HEK293 (cell line): Measurements from ENCODE around the gene TGFB2.

Source experiments
- CTCF ChIA-PET: fragments of 350-600 bp; formaldehyde crosslinking; extraction: SDS; loops from one replicate; lab custom pipeline; 2021; ENCODE audit warnings: antibody characterized with exemption; lab: Yijun Ruan, JAX
- POLR2A ChIA-PET: fragments of 300-600 bp; formaldehyde crosslinking; extraction: SDS; loops from one replicate; lab custom pipeline; 2020; ENCODE audit warnings: antibody characterized with exemption, inconsistent platforms; lab: Yijun Ruan, JAX
- H3K27ac ChIP-seq: fragments of 200-500 bp; sonication (Bioruptor generic); 2 replicates; pipeline ENCODE4 v1.5.1; 2014; ENCODE audit warnings: low read depth, low read length, control low read depth, inconsistent platforms; ENCODE audit errors: extremely low read depth
- H3K36me3 ChIP-seq, 2 experiments: fragments of 200-500 bp in 1 of 2; sonication (Bioruptor generic) in 1 of 2; 1 replicate in 1 of 2; 2 replicates in 1 of 2; pipeline ENCODE4 v1.5.1; 2014 to 2017; ENCODE audit warnings: inconsistent platforms in 2 of 2, low read length in 2 of 2; ENCODE audit not compliant: control insufficient read depth in 2 of 2, insufficient read depth in 1 of 2
- H3K4me1 ChIP-seq: fragments of 200-500 bp; sonication (Bioruptor generic); 2 replicates; pipeline ENCODE4 v1.5.1; 2014; ENCODE audit warnings: mild to moderate bottlenecking, low read length, inconsistent platforms; ENCODE audit not compliant: control insufficient read depth, insufficient read depth
- H3K4me3 ChIP-seq: 2 replicates; pipeline ENCODE4 v1.5.1; 2011; ENCODE audit warnings: low read depth, mild to moderate bottlenecking, control low read depth, low read length, moderate library complexity
- H3K9me3 ChIP-seq: fragments of 200-500 bp; sonication (Bioruptor generic); 2 replicates; pipeline ENCODE4 v1.5.1; 2014; ENCODE audit warnings: low read depth, low read length, inconsistent platforms; ENCODE audit not compliant: control insufficient read depth, insufficient read depth
- GFI1B ChIP-seq: fragments of 450-650 bp; formaldehyde crosslinking; IDR thresholded peaks from 2 replicates; pipeline ENCODE4 v1.5.1; 2016; ENCODE audit warnings: missing biosample characterization, missing genetic modification characterization
- GLI2 ChIP-seq: fragments of 450-650 bp; formaldehyde crosslinking; IDR thresholded peaks from 2 replicates; pipeline ENCODE4; 2017; ENCODE audit warnings: missing biosample characterization, missing genetic modification characterization, low read depth, borderline replicate concordance
- ZNF341 ChIP-seq: fragments of 450-650 bp; formaldehyde crosslinking; IDR thresholded peaks from 2 replicates; pipeline ENCODE4; 2016; ENCODE audit warnings: low read depth, missing biosample characterization, missing genetic modification characterization
- ZNF426 ChIP-seq: fragments of 450-650 bp; formaldehyde crosslinking; IDR thresholded peaks from 2 replicates; pipeline ENCODE4 v1.5.1; 2017; ENCODE audit warnings: missing biosample characterization, missing genetic modification characterization, mild to moderate bottlenecking, inconsistent platforms, moderate library complexity
- ZNF521 ChIP-seq: fragments of 450-650 bp; formaldehyde crosslinking; IDR thresholded peaks from 2 replicates; pipeline ENCODE4 v1.5.1; 2017; ENCODE audit warnings: missing biosample characterization, mild to moderate bottlenecking, missing genetic modification characterization
- ZNF585B ChIP-seq: fragments of 450-650 bp; formaldehyde crosslinking; IDR thresholded peaks from 2 replicates; pipeline ENCODE4 v1.5.1; 2016; ENCODE audit warnings: missing biosample characterization, missing genetic modification characterization
- ZNF596 ChIP-seq: fragments of 450-650 bp; IDR thresholded peaks from 2 replicates; pipeline ENCODE4 v1.5.0; 2018; ENCODE audit warnings: missing biosample characterization, mild to moderate bottlenecking, missing genetic modification characterization, moderate library complexity
- ZNF623 ChIP-seq: fragments of 450-650 bp; formaldehyde crosslinking; IDR thresholded peaks from 2 replicates; pipeline ENCODE4 v1.5.1; 2016; ENCODE audit warnings: missing biosample characterization, missing genetic modification characterization
- TF ChIP-seq, protein P1 (sequence below): fragments of 450-650 bp; formaldehyde crosslinking; IDR thresholded peaks from 2 replicates; pipeline ENCODE4 v1.5.1; 2016; ENCODE audit warnings: missing biosample characterization, missing genetic modification characterization
- TF ChIP-seq, protein P2 (sequence below): sonication (generic); formaldehyde crosslinking; IDR thresholded peaks from 2 replicates; pipeline ENCODE4 v1.8.1; 2022; ENCODE audit warnings: mild to moderate bottlenecking, moderate library complexity, missing genetic modification reagents
- TF ChIP-seq, protein P3 (sequence below): fragments of 450-650 bp; formaldehyde crosslinking; IDR thresholded peaks from 2 replicates; pipeline ENCODE4 v1.5.1; 2016; ENCODE audit warnings: missing biosample characterization, missing genetic modification characterization
- TF ChIP-seq, protein P4 (sequence below): fragments of 450-650 bp; formaldehyde crosslinking; IDR thresholded peaks from 2 replicates; pipeline ENCODE4 v1.5.1; 2016; ENCODE audit warnings: missing biosample characterization, missing genetic modification characterization
- TF ChIP-seq, protein P5 (sequence below): fragments of 450-650 bp; formaldehyde crosslinking; IDR thresholded peaks from 2 replicates; pipeline ENCODE4 v1.5.1; 2016; ENCODE audit warnings: missing biosample characterization, missing genetic modification characterization

The TGFB2 gene

DNA sequence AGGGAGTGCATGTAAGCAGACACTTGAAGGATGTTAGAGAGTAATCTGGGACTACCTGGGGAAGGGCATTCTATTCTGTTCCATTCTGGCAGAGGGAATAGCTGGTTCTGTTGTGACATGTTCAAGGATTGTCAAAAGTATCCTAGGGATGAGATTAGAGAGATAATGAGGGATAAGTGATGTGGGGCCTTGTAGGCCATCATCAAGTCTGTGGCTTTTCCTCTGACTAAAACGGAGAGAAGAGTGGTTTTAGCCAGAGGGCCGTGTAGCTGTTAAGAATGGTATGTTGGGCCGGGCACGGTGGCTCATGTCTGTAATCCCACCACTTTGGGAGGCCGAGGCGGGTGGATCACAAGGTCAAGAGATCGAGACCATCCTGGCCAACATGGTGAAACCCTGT is 23.6 kb downstream of the TGFB2 start (continued):
- TF ChIP-seq ZNF623 (no peak), GFI1B (tag by site-specific recombination) (no peak)

DNA sequence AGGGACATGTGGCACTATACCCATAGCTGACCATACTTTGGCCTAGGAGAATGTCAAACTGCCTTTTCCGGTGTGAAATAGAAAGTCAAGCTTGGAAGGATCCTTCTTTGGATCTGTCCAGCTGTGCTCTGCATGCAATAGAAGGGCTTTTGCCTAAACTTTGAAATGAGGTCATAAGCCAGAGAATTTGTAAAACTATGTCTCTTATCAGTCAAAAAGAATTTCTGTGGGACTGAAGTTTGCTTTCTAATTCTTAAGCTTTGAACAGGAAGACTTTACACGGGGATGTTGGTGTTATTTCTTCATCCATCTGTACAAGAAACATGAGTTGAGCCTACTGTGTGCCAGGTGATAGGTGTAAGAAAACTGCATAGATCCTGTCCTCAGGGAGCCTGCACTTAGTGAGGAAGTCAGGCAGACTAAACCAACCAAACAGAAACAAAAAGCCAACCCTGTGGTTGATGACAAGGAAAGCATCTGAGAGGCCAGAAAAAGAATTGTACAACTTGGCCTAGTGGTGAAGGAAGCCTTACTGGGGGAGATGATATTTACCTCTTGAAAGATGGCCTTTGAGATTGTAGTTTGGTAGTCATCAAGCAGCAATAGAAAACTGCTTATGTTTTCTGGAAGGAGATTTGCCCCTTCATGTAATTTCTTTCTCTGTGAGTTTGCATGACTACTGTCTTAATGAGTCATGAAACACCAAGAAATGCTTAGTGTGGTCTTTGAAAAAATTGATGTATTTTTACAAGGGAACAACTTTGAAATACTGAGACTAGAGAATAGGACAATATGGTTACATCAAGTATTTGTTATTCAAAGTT is 24.8 kb downstream of the TGFB2 start:
- Histone ChIP-seq H3K36me3 (no peaks in the 10 kb centered on the region), H3K9me3 (no peaks in the 10 kb centered on the region), H3K4me1 (peaks cover 10% of the 10 kb centered on the region), H3K4me3 (no peak overlapping the region), H3K27ac (no peak overlapping the region)
- TF ChIP-seq, protein P1, sequence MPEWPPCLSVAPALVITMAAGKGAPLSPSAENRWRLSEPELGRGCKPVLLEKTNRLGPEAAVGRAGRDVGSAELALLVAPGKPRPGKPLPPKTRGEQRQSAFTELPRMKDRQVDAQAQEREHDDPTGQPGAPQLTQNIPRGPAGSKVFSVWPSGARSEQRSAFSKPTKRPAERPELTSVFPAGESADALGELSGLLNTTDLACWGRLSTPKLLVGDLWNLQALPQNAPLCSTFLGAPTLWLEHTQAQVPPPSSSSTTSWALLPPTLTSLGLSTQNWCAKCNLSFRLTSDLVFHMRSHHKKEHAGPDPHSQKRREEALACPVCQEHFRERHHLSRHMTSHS (tag by site-specific recombination), result no peak
- TF ChIP-seq ZNF341 (tag by site-specific recombination), result no peak
- no peak for TF ChIP-seq ZNF596 (tag by site-specific recombination)
- no peak for TF ChIP-seq ZNF521 (tag by site-specific recombination)
- TF ChIP-seq ZNF426 (tag by site-specific recombination), result no peak
- no peak for TF ChIP-seq GLI2 (tag by site-specific recombination)
- TF ChIP-seq, protein P2, sequence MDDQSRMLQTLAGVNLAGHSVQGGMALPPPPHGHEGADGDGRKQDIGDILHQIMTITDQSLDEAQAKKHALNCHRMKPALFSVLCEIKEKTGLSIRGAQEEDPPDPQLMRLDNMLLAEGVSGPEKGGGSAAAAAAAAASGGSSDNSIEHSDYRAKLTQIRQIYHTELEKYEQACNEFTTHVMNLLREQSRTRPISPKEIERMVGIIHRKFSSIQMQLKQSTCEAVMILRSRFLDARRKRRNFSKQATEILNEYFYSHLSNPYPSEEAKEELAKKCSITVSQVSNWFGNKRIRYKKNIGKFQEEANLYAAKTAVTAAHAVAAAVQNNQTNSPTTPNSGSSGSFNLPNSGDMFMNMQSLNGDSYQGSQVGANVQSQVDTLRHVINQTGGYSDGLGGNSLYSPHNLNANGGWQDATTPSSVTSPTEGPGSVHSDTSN (CRISPR knock-in tag), result no peak
- no peak for TF ChIP-seq ZNF585B (tag by site-specific recombination)
- TF ChIP-seq, protein P3, sequence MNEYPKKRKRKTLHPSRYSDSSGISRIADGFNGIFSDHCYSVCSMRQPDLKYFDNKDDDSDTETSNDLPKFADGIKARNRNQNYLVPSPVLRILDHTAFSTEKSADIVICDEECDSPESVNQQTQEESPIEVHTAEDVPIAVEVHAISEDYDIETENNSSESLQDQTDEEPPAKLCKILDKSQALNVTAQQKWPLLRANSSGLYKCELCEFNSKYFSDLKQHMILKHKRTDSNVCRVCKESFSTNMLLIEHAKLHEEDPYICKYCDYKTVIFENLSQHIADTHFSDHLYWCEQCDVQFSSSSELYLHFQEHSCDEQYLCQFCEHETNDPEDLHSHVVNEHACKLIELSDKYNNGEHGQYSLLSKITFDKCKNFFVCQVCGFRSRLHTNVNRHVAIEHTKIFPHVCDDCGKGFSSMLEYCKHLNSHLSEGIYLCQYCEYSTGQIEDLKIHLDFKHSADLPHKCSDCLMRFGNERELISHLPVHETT (tag by site-specific recombination), result no peak
- TF ChIP-seq, protein P4, sequence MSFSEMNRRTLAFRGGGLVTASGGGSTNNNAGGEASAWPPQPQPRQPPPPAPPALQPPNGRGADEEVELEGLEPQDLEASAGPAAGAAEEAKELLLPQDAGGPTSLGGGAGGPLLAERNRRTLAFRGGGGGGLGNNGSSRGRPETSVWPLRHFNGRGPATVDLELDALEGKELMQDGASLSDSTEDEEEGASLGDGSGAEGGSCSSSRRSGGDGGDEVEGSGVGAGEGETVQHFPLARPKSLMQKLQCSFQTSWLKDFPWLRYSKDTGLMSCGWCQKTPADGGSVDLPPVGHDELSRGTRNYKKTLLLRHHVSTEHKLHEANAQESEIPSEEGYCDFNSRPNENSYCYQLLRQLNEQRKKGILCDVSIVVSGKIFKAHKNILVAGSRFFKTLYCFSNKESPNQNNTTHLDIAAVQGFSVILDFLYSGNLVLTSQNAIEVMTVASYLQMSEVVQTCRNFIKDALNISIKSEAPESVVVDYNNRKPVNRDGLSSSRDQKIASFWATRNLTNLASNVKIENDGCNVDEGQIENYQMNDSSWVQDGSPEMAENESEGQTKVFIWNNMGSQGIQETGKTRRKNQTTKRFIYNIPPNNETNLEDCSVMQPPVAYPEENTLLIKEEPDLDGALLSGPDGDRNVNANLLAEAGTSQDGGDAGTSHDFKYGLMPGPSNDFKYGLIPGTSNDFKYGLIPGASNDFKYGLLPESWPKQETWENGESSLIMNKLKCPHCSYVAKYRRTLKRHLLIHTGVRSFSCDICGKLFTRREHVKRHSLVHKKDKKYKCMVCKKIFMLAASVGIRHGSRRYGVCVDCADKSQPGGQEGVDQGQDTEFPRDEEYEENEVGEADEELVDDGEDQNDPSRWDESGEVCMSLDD (tag by site-specific recombination), result no peak
- TF ChIP-seq, protein P5, sequence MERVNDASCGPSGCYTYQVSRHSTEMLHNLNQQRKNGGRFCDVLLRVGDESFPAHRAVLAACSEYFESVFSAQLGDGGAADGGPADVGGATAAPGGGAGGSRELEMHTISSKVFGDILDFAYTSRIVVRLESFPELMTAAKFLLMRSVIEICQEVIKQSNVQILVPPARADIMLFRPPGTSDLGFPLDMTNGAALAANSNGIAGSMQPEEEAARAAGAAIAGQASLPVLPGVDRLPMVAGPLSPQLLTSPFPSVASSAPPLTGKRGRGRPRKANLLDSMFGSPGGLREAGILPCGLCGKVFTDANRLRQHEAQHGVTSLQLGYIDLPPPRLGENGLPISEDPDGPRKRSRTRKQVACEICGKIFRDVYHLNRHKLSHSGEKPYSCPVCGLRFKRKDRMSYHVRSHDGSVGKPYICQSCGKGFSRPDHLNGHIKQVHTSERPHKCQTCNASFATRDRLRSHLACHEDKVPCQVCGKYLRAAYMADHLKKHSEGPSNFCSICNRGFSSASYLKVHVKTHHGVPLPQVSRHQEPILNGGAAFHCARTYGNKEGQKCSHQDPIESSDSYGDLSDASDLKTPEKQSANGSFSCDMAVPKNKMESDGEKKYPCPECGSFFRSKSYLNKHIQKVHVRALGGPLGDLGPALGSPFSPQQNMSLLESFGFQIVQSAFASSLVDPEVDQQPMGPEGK (tag by site-specific recombination), result no peak
- POLR2A ChIA-PET, result no interaction called here
- CTCF ChIA-PET, result interaction anchor here (0.6 to 1.2 kb wide), 3 partner anchors 32 to 1291 kb away, joined by 3 to 5 read pairs (median 3); no protein-coding TSS in a partner anchor
